K562 (cell line): ENCODE measurements around the gene GABRE. TPM values are rescaled to one million over a fixed set of nuclear protein-coding genes. Genes with fewer than 3 reads are reported as not detected.
A peak's percentile ranks its signal among the peaks of the same experiment; 100 is the strongest.

Experiments
- ATAC-seq: fragments of 200-7000 bp; cut with Tn5 transposase; 3 replicates; pipeline ENCODE4 v1.9.1; 2020; ENCODE audit warnings: moderate library complexity
- BruUV-seq: library from RNA; stranded (reverse); fragments of 400-500 nt; replicated peaks from 2 replicates; lab custom pipeline; 2021; lab: Mats Ljungman, UMichigan
- CTCF ChIA-PET: fragments of 300-600 bp; formaldehyde crosslinking; extraction: SDS; loops from one replicate; lab custom pipeline; 2021; ENCODE audit warnings: low intra/inter-chr PET ratio; lab: Yijun Ruan, JAX
- POLR2A ChIA-PET: fragments of 300-600, 350-650 bp; sonication (Branson Sonifier 250); formaldehyde crosslinking; extraction: SDS; loops from one replicate; lab custom pipeline; 2021; ENCODE audit warnings: antibody characterized with exemption, inconsistent platforms; lab: Yijun Ruan, JAX
- DNase-seq, 4 experiments: peaks; one replicate each; pipeline versions ENCODE4 v3.0.0 to v3.0.0-alpha.2; 2011 to 2018; ENCODE audit warnings: low spot score in 3 of 4, mixed read lengths in 3 of 4; ENCODE audit errors: extremely low read depth in 1 of 4
- FAIRE-seq: peaks from 2 replicates; lab custom pipeline; 2011; peaks lifted over from hg19 to GRCh38; lab: Jason Lieb, UNC
- H2AFZ ChIP-seq: 2 replicates; pipeline ENCODE4 v1.6.0; 2011; ENCODE audit warnings: low read depth, low read length, control low read depth, inconsistent platforms
- H3K27ac ChIP-seq: fragments of 200-600 bp; 3 replicates; pipeline ENCODE4 v1.8.0; 2011; ENCODE audit warnings: low read depth, mild to moderate bottlenecking, control low read depth, inconsistent platforms, low read length, moderate library complexity, mixed read lengths; ENCODE audit errors: extremely low read depth
- H3K27me3 ChIP-seq, 2 experiments: fragments of 300-600 bp in 1 of 2; 2 replicates in 1 of 2; 3 replicates in 1 of 2; pipeline versions ENCODE4 v1.6.0 to v1.8.0; 2011; ENCODE audit warnings: inconsistent platforms in 2 of 2, low read length in 2 of 2, mild to moderate bottlenecking in 1 of 2, mixed read lengths in 1 of 2, moderate library complexity in 1 of 2; ENCODE audit not compliant: control insufficient read depth in 2 of 2, insufficient read depth in 2 of 2
- H3K36me3 ChIP-seq: fragments of 300-600 bp; 3 replicates; pipeline ENCODE4 v1.8.0; 2011; ENCODE audit warnings: mild to moderate bottlenecking, low read length, inconsistent platforms; ENCODE audit not compliant: control insufficient read depth, insufficient read depth
- H3K4me1 ChIP-seq, 2 experiments: fragments of 200-600 bp in 1 of 2; replicated peaks in 1 of 2; 2 replicates in 1 of 2; 3 replicates in 1 of 2; pipeline versions ENCODE4 v1.5.1 to v1.8.0; 2011; ENCODE audit warnings: inconsistent platforms in 2 of 2, low read length in 2 of 2, mild to moderate bottlenecking in 1 of 2, mixed read lengths in 1 of 2, moderate library complexity in 1 of 2; ENCODE audit not compliant: control insufficient read depth in 2 of 2, insufficient read depth in 2 of 2
- H3K4me2 ChIP-seq: 2 replicates; pipeline ENCODE4 v1.6.1; 2011; ENCODE audit warnings: low read length, control low read depth, inconsistent platforms, mixed read lengths; ENCODE audit not compliant: insufficient read depth
- H3K4me3 ChIP-seq: fragments of 200-600 bp; sonication (generic), shearing (Covaris generic); 2 replicates; pipeline ENCODE4 v1.5.1; 2016; ENCODE audit warnings: control low read depth, inconsistent platforms
- H3K79me2 ChIP-seq: fragments of 200-600 bp; 3 replicates; pipeline ENCODE4 v1.8.0; 2011; ENCODE audit warnings: low read length, inconsistent platforms; ENCODE audit not compliant: control insufficient read depth, insufficient read depth
- H3K9ac ChIP-seq, 2 experiments: 2 replicates each; pipeline versions ENCODE4 v1.6.0 to v1.6.1; 2011; ENCODE audit warnings: low read depth in 2 of 2, low read length in 2 of 2, control low read depth in 1 of 2, inconsistent platforms in 1 of 2, mild to moderate bottlenecking in 1 of 2, mixed read lengths in 1 of 2; ENCODE audit not compliant: insufficient read depth in 1 of 2
- H3K9me1 ChIP-seq: one replicate; pipeline ENCODE4 v1.6.0; 2011; ENCODE audit warnings: inconsistent platforms, mild to moderate bottlenecking, low read length, moderate library complexity; ENCODE audit not compliant: control insufficient read depth, insufficient read depth
- H3K9me3 ChIP-seq: replicated peaks from 2 replicates; pipeline ENCODE4 v1.5.1; 2011; ENCODE audit warnings: low read depth, low read length, inconsistent platforms; ENCODE audit not compliant: control insufficient read depth, insufficient read depth
- H4K20me1 ChIP-seq: replicated peaks from 2 replicates; pipeline ENCODE4 v1.6.1; 2011; ENCODE audit warnings: low read length, inconsistent platforms, mixed read lengths; ENCODE audit not compliant: control insufficient read depth, insufficient read depth
- ARID3A ChIP-seq: IDR thresholded peaks from 2 replicates; pipeline ENCODE4 v1.6.1; 2012; ENCODE audit warnings: low read depth, low read length, improper control_type of control experiment, borderline replicate concordance
- CEBPB ChIP-seq: fragments of 450-650 bp; IDR thresholded peaks from 2 replicates; pipeline ENCODE4 v1.6.1; 2016; ENCODE audit warnings: missing genetic modification characterization, missing compliant biosample characterization
- DPF2 ChIP-seq: fragments of 450-650 bp; IDR thresholded peaks from 2 replicates; pipeline ENCODE4 v1.6.1; 2016
- FOXK2 ChIP-seq, 2 experiments: fragments of 450-650 bp; IDR thresholded peaks in 1 of 2; conservative IDR thresholded peaks in 1 of 2; 2 replicates each; pipeline ENCODE4 v1.6.1; 2016; ENCODE audit warnings: low read depth in 2 of 2, mild to moderate bottlenecking in 1 of 2
- IRF1 ChIP-seq: sonication (generic); formaldehyde crosslinking; IDR thresholded peaks from 2 replicates; pipeline ENCODE4 v1.8.0; 2022; ENCODE audit warnings: missing genetic modification reagents, mild to moderate bottlenecking, borderline replicate concordance
- JUN ChIP-seq, 2 experiments: sonication (generic) in 1 of 2; formaldehyde crosslinking in 1 of 2; IDR thresholded peaks; 2 replicates each; pipeline versions ENCODE4 v1.6.1 to v1.8.0; 2012 to 2022; ENCODE audit warnings: borderline replicate concordance in 2 of 2, mild to moderate bottlenecking in 2 of 2, improper control_type of control experiment in 1 of 2, low read depth in 1 of 2, low read length in 1 of 2, missing genetic modification reagents in 1 of 2
- MYC ChIP-seq, 2 experiments: fragments of 250-450 bp in 1 of 2; sonication (Bioruptor Pico) in 1 of 2; IDR thresholded peaks; 2 replicates each; pipeline versions ENCODE4 v1.5.1 to v1.6.1; 2012 to 2021; ENCODE audit warnings: low read depth in 2 of 2, borderline replicate concordance in 1 of 2, improper control_type of control experiment in 1 of 2, low read length in 1 of 2, mild to moderate bottlenecking in 1 of 2, moderate library complexity in 1 of 2
- NFE2 ChIP-seq: IDR thresholded peaks from 2 replicates; pipeline ENCODE4 v1.6.1; 2014; ENCODE audit warnings: antibody characterized with exemption, low read depth
- PML ChIP-seq: IDR thresholded peaks from 2 replicates; pipeline ENCODE4 v1.6.1; 2012; ENCODE audit warnings: low read length, inconsistent platforms
- POLR3G ChIP-seq: IDR thresholded peaks from 2 replicates; pipeline ENCODE4 v1.6.1; 2011; ENCODE audit not compliant: insufficient read length, insufficient replicate concordance; ENCODE audit errors: extremely low read depth
- RAD21 ChIP-seq, 2 experiments: fragments of 250-450 bp in 1 of 2; fragments of 450-650 bp in 1 of 2; sonication (Bioruptor Pico) in 1 of 2; formaldehyde crosslinking in 1 of 2; IDR thresholded peaks in 1 of 2; conservative IDR thresholded peaks in 1 of 2; 2 replicates each; pipeline versions ENCODE4 v1.4.0 to v1.8.0; 2020 to 2022; ENCODE audit warnings: mild to moderate bottlenecking in 2 of 2, moderate library complexity in 1 of 2
- SMARCA4 ChIP-seq: fragments of 450-650 bp; IDR thresholded peaks from 2 replicates; pipeline ENCODE4 v1.6.1; 2016
- STAT5A ChIP-seq: IDR thresholded peaks from 2 replicates; pipeline ENCODE4 v1.6.1; 2012; ENCODE audit warnings: low read length, inconsistent platforms, borderline replicate concordance
- TEAD4 ChIP-seq, 2 experiments: sonication (generic) in 1 of 2; formaldehyde crosslinking in 1 of 2; IDR thresholded peaks; 2 replicates each; pipeline versions ENCODE4 v1.6.1 to v1.8.0; 2012 to 2022; ENCODE audit warnings: borderline replicate concordance in 1 of 2, inconsistent platforms in 1 of 2, low read length in 1 of 2, mild to moderate bottlenecking in 1 of 2, missing genetic modification reagents in 1 of 2
- ZNF174 ChIP-seq: fragments of 250-450 bp; sonication (Bioruptor Pico); IDR thresholded peaks from 2 replicates; pipeline ENCODE4 v1.4.0; 2020; ENCODE audit warnings: mild to moderate bottlenecking
- ZNF551 ChIP-seq: fragments of 250-450 bp; sonication (Bioruptor Pico); IDR thresholded peaks from 2 replicates; pipeline ENCODE4 v1.5.0; 2021; ENCODE audit warnings: mild to moderate bottlenecking, moderate library complexity
- ZNF644 ChIP-seq: fragments of 200-800 bp; sonication (Bioruptor generic); IDR thresholded peaks from 2 replicates; pipeline ENCODE4 v1.6.1; 2016; ENCODE audit warnings: low read depth, missing genetic modification characterization, missing compliant biosample characterization
- WGBS: fragments of 100-300 bp; shearing (Covaris generic); methylation state at CpG from one replicate; pipeline ENCODE4 v1.1.6; 2016; ENCODE audit warnings: low coverage, mixed read lengths; ENCODE audit not compliant: insufficient coverage; ENCODE audit errors: missing lambda C conversion rate; 5-methylcytosine and 5-hydroxymethylcytosine counted together
- in situ Hi-C: fragments of 300-500 bp; cut with MboI; formaldehyde crosslinking; loops from 4 replicates; pipeline ENCODE4 v1.15.0; 2018; ENCODE audit warnings: inconsistent platforms, mixed read lengths
- intact Hi-C: fragments of 100-400 bp; cut with micrococcal nuclease; formaldehyde crosslinking; loops from 2 replicates; pipeline ENCODE4 v1.14.2; 2022
- polyA plus RNA-seq, 8 experiments: library from polyadenylated mRNA; depleted of rRNA in 4 of 8; stranded (reverse) in 5 of 8; unstranded in 3 of 8; fragments of >200 nt; fragmentation: Nextera tagmentation in 2 of 8; fragmentation: Illumina TruSeq in 1 of 8; extraction: Ambion mirVana in 2 of 8; extraction: Trizol in 1 of 8; gene quantifications; 2 replicates each; pipeline versions ENCODE4 v1.2.1 to v1.2.3, GENCODE V29; 2011 to 2014; ENCODE audit warnings: inconsistent platforms in 1 of 8, missing spikeins in 1 of 8
- total RNA-seq, 7 experiments: library from RNA; depleted of rRNA in 6 of 7; stranded (reverse); fragments of >200 nt in 6 of 7; fragmentation: Illumina TruSeq in 2 of 7; extraction: Trizol in 2 of 7; gene quantifications; 2 replicates each; pipeline versions ENCODE4 v1.2.1 to v1.2.3, GENCODE V29; 2011 to 2021; ENCODE audit warnings: low replicate concordance in 1 of 7

Gene GABRE
- total and polyA plus RNA-seq, 9 of the 15 experiments (the other 6 are each of a cell fraction or from before 2014, with no cell fraction given), result 23.1 to 456 (median 148) TPM

- no peak for TF ChIP-seq ZNF174
- no peak for TF ChIP-seq STAT5A
- no peak for TF ChIP-seq CEBPB
- no peak for TF ChIP-seq ZNF551
These were observed 8.7 kb upstream of the GABRE start (continued) for GRCh38 chrX:151983186-151983585.

- intact Hi-C loops, result no loop called here
- BruUV-seq, result no TSS peak
- no peaks in the 10 kb centered on the region for H3K9me3 ChIP-seq
- peak overlapping the region; percentile 57 for H3K4me2 ChIP-seq
- H3K36me3 ChIP-seq, result no peaks in the 10 kb centered on the region
- H3K9me1 ChIP-seq, result no peaks in the 10 kb centered on the region
- H2AFZ ChIP-seq, result peak overlapping the region; percentile 36; the same call in 1 of the 2 replicates
- 6% methylated on average over 3 of the region's 3 CpGs for WGBS
- ATAC-seq, result peak; percentile 52
- H3K27ac ChIP-seq, result peak overlapping the region; percentile 68; the same call in 2 of the 3 replicates
- CTCF ChIA-PET, result no interaction called here
- no peak overlapping the region; a peak in 1 of 4 replicates for H3K9ac ChIP-seq
- H3K4me3 ChIP-seq, result no peak overlapping the region
- peaks cover 9 to 60% of the 10 kb centered on the region in 2 experiments; a peak in 4 of 5 replicates for H3K4me1 ChIP-seq
- peaks cover 6% of the 10 kb centered on the region; the same call in 1 of the 3 replicates for H3K79me2 ChIP-seq
- DNase-seq, result peak in 2 of 4 experiments; percentile 54 to 57
- FAIRE-seq, result peak; percentile 85
- H4K20me1 ChIP-seq, result no peaks in the 10 kb centered on the region
- in situ Hi-C loops, result no loop called here
- POLR2A ChIA-PET, result interaction anchor here (5.3 kb wide), 1 partner anchor 8 kb away, joined by 45 read pairs; the partner anchor contains the start of gene GABRE
- H3K27me3 ChIP-seq, result no peaks in the 10 kb centered on the region
- TF ChIP-seq FOXK2 (conservative IDR thresholded peaks at IDR 0.05 in 1 of 2, IDR thresholded peaks at IDR 0.05 in 1 of 2; ENCODE audit: low read depth in 2 of 2) (no peak), DPF2 (peak; percentile 69), TEAD4 (IDR thresholded peaks at IDR 0.05; ENCODE audit: low read length) (no peak), TEAD4 (CRISPR knock-in tag; IDR thresholded peaks at IDR 0.05; ENCODE audit: borderline replicate concordance) (no peak), ZNF644 (tag) (no peak), SMARCA4 (peak; percentile 65), PML (no peak), IRF1 (CRISPR knock-in tag) (no peak), ARID3A (peak; percentile 57; the same call in 1 of the 2 replicates), NFE2 (peak; percentile 48; the same call in 1 of the 2 replicates), JUN (IDR thresholded peaks at IDR 0.05; ENCODE audit: borderline replicate concordance, low read depth, low read length) (peak; percentile 73), JUN (CRISPR knock-in tag; IDR thresholded peaks at IDR 0.05; ENCODE audit: borderline replicate concordance) (no peak), POLR3G (no peak), RAD21 (CRISPR knock-in tag; conservative IDR thresholded peaks at IDR 0.05 in 1 of 2, IDR thresholded peaks at IDR 0.05 in 1 of 2) (no peak), MYC (IDR thresholded peaks at IDR 0.05; ENCODE audit: low read depth, low read length) (no peak), MYC (CRISPR knock-in tag; IDR thresholded peaks at IDR 0.05; ENCODE audit: borderline replicate concordance, low read depth) (no peak)
These were observed 7.7 kb upstream of the GABRE start for GRCh38 chrX:151982222-151982621.
